ENCODE results near the gene SERBP1. TPM values are rescaled to one million over a fixed set of nuclear protein-coding genes. Genes with fewer than 3 reads are reported as not detected.

SERBP1 gene
- total RNA-seq, 1 experiment from 2014 or later, result 156 TPM

DNA sequence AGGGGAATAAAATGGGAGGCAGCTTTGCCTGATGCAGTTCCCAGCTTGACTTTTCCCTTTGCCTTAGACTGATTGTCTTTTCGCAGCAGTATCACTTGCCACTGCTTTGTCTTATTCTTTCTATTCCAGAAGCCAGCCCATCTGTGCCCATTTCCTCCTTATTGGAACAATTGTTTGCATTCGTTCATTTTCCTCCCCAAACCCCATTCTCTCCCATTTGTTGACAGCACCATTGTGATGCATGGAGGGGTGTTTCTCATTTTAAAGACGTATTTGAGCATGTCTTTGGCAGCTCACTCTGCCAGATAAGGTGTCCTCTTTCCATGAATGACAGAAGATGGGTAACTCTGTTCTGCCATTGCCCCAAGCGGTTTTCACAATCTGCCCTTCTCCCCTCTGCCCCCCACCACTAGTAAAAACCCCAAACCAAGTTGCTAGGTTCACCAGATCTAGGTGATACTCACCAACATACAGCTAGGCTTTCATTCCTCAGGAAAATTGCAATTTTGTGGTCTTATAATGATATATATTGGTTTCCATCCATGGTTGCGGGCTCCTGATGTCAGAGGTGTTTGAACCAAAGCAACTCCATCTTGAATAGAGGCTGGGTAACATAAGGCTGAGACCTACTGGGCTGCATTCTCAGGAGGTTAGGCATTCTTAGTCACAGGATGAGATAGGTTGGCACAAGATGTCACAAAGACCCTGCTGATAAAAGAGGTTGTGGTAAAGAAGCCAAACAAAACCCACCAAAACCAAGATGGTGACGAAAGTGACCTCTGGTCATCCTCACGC is 30.8 kb downstream of the SERBP1 start:
- no peak overlapping the region for H3K9ac ChIP-seq (ENCODE audit: low read length)
- H3K4me1 ChIP-seq (ENCODE audit: low read length), result no peaks in the 10 kb centered on the region
- no peak overlapping the region for H3K27ac ChIP-seq (ENCODE audit: low read length)
- no peaks in the 10 kb centered on the region for H3K9me2 ChIP-seq (replicated peaks; ENCODE audit: insufficient read depth, low read length)
- no peaks in the 10 kb centered on the region for H4K20me1 ChIP-seq (ENCODE audit: insufficient read depth, low read depth, low read length)
- no peak overlapping the region for H3K4me3 ChIP-seq (ENCODE audit: low read length)
- no peaks in the 10 kb centered on the region for H3K27me3 ChIP-seq (ENCODE audit: low read length)
- no peak overlapping the region for H2AFZ ChIP-seq (ENCODE audit: low read length)
- peaks cover 41% of the 10 kb centered on the region; the same call in 1 of the 2 replicates for H3K36me3 ChIP-seq (ENCODE audit: insufficient read depth, low read length)
- DNase-seq, result no peak
- H3K4me2 ChIP-seq (ENCODE audit: low read depth, low read length, poor library complexity, severe bottlenecking), result no peak overlapping the region
- H3K9me3 ChIP-seq (ENCODE audit: low read length), result no peaks in the 10 kb centered on the region
- H3K79me2 ChIP-seq (ENCODE audit: low read length), result no peaks in the 10 kb centered on the region

DNA sequence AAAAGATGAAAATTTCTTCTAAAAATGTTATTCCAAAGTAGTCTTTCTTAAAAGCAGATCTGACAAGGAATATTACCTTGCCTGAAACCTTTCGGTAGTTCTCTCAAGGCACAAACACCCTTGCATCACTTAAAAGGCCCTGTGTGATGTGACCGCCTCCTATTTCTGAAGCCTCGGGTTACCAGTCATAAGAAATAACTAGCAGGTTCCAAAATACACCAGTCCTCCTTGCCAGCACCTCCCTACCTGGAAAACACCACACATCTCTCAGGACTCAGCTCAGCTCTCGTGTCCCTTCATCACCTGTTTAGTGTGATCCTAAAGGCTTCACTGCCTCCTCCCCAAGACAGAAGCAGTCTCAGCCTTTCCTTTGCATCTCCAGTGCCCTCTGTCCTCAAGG is 35.7 kb downstream of the SERBP1 start:
- H3K9me3 ChIP-seq (ENCODE audit: low read length), result no peaks in the 10 kb centered on the region
- H3K9me2 ChIP-seq (replicated peaks; ENCODE audit: insufficient read depth, low read length), result no peaks in the 10 kb centered on the region
- H4K20me1 ChIP-seq (ENCODE audit: insufficient read depth, low read depth, low read length), result no peaks in the 10 kb centered on the region
- H3K4me2 ChIP-seq (ENCODE audit: low read depth, low read length, poor library complexity, severe bottlenecking), result no peak overlapping the region
- H3K27ac ChIP-seq (ENCODE audit: low read length), result no peak overlapping the region
- no peaks in the 10 kb centered on the region for H3K4me1 ChIP-seq (ENCODE audit: low read length)
- no peaks in the 10 kb centered on the region for H3K27me3 ChIP-seq (ENCODE audit: low read length)
- no peak overlapping the region for H3K9ac ChIP-seq (ENCODE audit: low read length)
- no peak for DNase-seq
- H3K79me2 ChIP-seq (ENCODE audit: low read length), result no peaks in the 10 kb centered on the region
- H3K4me3 ChIP-seq (ENCODE audit: low read length), result no peak overlapping the region
- no peak overlapping the region for H2AFZ ChIP-seq (ENCODE audit: low read length)
- H3K36me3 ChIP-seq (ENCODE audit: insufficient read depth, low read length), result peaks cover 64% of the 10 kb centered on the region

DNA sequence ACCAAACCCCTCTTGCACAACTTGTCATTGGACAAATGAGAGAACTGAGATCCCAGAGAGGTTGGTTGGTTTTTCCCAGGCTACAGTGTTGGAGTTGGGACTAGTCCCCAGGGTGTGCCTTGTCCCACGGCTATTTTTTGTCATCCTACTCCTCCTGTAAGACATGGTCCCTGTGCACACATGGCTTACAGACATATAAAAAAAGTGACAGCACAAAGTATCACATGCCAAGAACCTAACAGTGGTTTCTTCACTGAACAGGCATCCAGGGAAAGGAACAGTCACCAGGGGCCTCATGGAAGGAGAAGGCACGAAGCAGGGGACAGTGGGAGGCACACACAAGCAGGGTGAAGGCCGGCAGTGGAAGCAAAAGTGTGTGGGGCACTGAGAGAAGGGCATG is 36.5 kb downstream of the SERBP1 start:
- peaks cover 69% of the 10 kb centered on the region for H3K36me3 ChIP-seq (ENCODE audit: insufficient read depth, low read length)
- H2AFZ ChIP-seq (ENCODE audit: low read length), result no peak overlapping the region
- DNase-seq, result no peak

DNA sequence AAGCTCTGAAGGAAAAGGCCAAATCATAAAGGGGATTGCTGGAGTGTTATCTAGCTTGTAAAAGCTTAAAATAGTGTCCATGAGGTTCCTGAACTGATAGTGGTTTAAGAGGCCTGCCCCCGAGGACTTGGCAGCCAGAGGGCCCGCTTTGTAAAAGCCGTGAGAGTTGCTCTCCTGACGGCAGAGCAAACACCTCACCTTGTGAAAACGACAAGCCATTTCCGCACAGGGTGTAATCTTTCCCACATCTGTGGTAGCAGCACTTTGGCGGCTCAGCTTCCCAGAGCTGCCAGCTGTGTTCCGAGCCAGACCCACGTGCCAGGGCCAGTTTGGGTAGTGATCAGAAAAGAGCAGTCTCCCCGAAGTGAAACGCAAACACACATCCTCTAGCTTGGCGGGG is 37.0 kb downstream of the SERBP1 start:
- Histone ChIP-seq H3K27ac (ENCODE audit: low read length) (no peak overlapping the region), H3K9ac (ENCODE audit: low read length) (no peak overlapping the region), H4K20me1 (ENCODE audit: insufficient read depth, low read depth, low read length) (no peaks in the 10 kb centered on the region), H3K4me3 (ENCODE audit: low read length) (no peak overlapping the region), H3K9me3 (ENCODE audit: low read length) (no peaks in the 10 kb centered on the region), H3K4me2 (ENCODE audit: low read depth, low read length, poor library complexity, severe bottlenecking) (no peak overlapping the region), H3K9me2 (replicated peaks; ENCODE audit: insufficient read depth, low read length) (no peaks in the 10 kb centered on the region), H2AFZ (ENCODE audit: low read length) (no peak overlapping the region), H3K4me1 (ENCODE audit: low read length) (no peaks in the 10 kb centered on the region), H3K36me3 (ENCODE audit: insufficient read depth, low read length) (peaks cover 73% of the 10 kb centered on the region), H3K79me2 (ENCODE audit: low read length) (0 out of 2 replicates have a peak, but pooled peaks cover 2% of the 10 kb centered on the region), H3K27me3 (ENCODE audit: low read length) (no peaks in the 10 kb centered on the region)
- DNase-seq, result no peak

More for the DNA sequence above, 36.5 kb downstream of the SERBP1 start:
- H3K79me2 ChIP-seq (ENCODE audit: low read length), result 0 out of 2 replicates have a peak, but pooled peaks cover 2% of the 10 kb centered on the region
- H3K4me1 ChIP-seq (ENCODE audit: low read length), result no peaks in the 10 kb centered on the region
- H3K9me2 ChIP-seq (replicated peaks; ENCODE audit: insufficient read depth, low read length), result no peaks in the 10 kb centered on the region
- no peaks in the 10 kb centered on the region for H4K20me1 ChIP-seq (ENCODE audit: insufficient read depth, low read depth, low read length)
- H3K4me3 ChIP-seq (ENCODE audit: low read length), result no peak overlapping the region
- no peaks in the 10 kb centered on the region for H3K9me3 ChIP-seq (ENCODE audit: low read length)
- no peak overlapping the region for H3K4me2 ChIP-seq (ENCODE audit: low read depth, low read length, poor library complexity, severe bottlenecking)
- no peak overlapping the region for H3K27ac ChIP-seq (ENCODE audit: low read length)
- H3K27me3 ChIP-seq (ENCODE audit: low read length), result no peaks in the 10 kb centered on the region
- no peak overlapping the region for H3K9ac ChIP-seq (ENCODE audit: low read length)

GRCh38 chr1:67390041-67390887 is 39.9 kb downstream of the SERBP1 start:
- H3K79me2 ChIP-seq (ENCODE audit: low read length), result 0 out of 2 replicates have a peak, but pooled peaks cover 2% of the 10 kb centered on the region
- no peaks in the 10 kb centered on the region for H4K20me1 ChIP-seq (ENCODE audit: insufficient read depth, low read depth, low read length)
- no peak for DNase-seq
- no peaks in the 10 kb centered on the region for H3K4me1 ChIP-seq (ENCODE audit: low read length)
- no peak overlapping the region for H2AFZ ChIP-seq (ENCODE audit: low read length)
- no peak overlapping the region for H3K9ac ChIP-seq (ENCODE audit: low read length)
- H3K27me3 ChIP-seq (ENCODE audit: low read length), result no peaks in the 10 kb centered on the region
- no peak overlapping the region for H3K27ac ChIP-seq (ENCODE audit: low read length)
- H3K4me3 ChIP-seq (ENCODE audit: low read length), result no peak overlapping the region
- peaks cover 5% of the 10 kb centered on the region; the same call in 1 of the 2 replicates for H3K9me3 ChIP-seq (ENCODE audit: low read length)
- no peak overlapping the region for H3K4me2 ChIP-seq (ENCODE audit: low read depth, low read length, poor library complexity, severe bottlenecking)
- no peaks in the 10 kb centered on the region for H3K9me2 ChIP-seq (replicated peaks; ENCODE audit: insufficient read depth, low read length)
- H3K36me3 ChIP-seq (ENCODE audit: insufficient read depth, low read length), result peaks cover 73% of the 10 kb centered on the region

GRCh38 chr1:67383999-67384638 is 46.1 kb downstream of the SERBP1 start:
- Histone ChIP-seq H3K9me3 (ENCODE audit: low read length) (peaks cover 5% of the 10 kb centered on the region; the same call in 1 of the 2 replicates), H3K79me2 (ENCODE audit: low read length) (0 out of 2 replicates have a peak, but pooled peaks cover 2% of the 10 kb centered on the region), H3K4me1 (ENCODE audit: low read length) (no peaks in the 10 kb centered on the region), H2AFZ (ENCODE audit: low read length) (no peak overlapping the region), H3K27me3 (ENCODE audit: low read length) (no peaks in the 10 kb centered on the region), H3K9me2 (replicated peaks; ENCODE audit: insufficient read depth, low read length) (no peaks in the 10 kb centered on the region), H3K36me3 (ENCODE audit: insufficient read depth, low read length) (peaks cover 53% of the 10 kb centered on the region), H4K20me1 (ENCODE audit: insufficient read depth, low read depth, low read length) (no peaks in the 10 kb centered on the region), H3K4me2 (ENCODE audit: low read depth, low read length, poor library complexity, severe bottlenecking) (no peak overlapping the region), H3K27ac (ENCODE audit: low read length) (no peak overlapping the region), H3K4me3 (ENCODE audit: low read length) (no peak overlapping the region), H3K9ac (ENCODE audit: low read length) (no peak overlapping the region)
- no peak for DNase-seq

GRCh38 chr1:67382292-67382691 is 47.9 kb downstream of the SERBP1 start:
- no peak overlapping the region for H3K4me2 ChIP-seq (ENCODE audit: low read depth, low read length, poor library complexity, severe bottlenecking)

More at GRCh38 chr1:67382292-67382691, 47.9 kb downstream of the SERBP1 start:
- Histone ChIP-seq H2AFZ (ENCODE audit: low read length) (no peak overlapping the region), H3K36me3 (ENCODE audit: insufficient read depth, low read length) (peaks cover 43% of the 10 kb centered on the region), H3K27ac (ENCODE audit: low read length) (no peak overlapping the region), H3K4me1 (ENCODE audit: low read length) (no peaks in the 10 kb centered on the region), H3K9me2 (replicated peaks; ENCODE audit: insufficient read depth, low read length) (no peaks in the 10 kb centered on the region), H3K9ac (ENCODE audit: low read length) (no peak overlapping the region), H3K9me3 (ENCODE audit: low read length) (peaks cover 5% of the 10 kb centered on the region; the same call in 1 of the 2 replicates), H3K4me3 (ENCODE audit: low read length) (no peak overlapping the region), H4K20me1 (ENCODE audit: insufficient read depth, low read depth, low read length) (no peaks in the 10 kb centered on the region), H3K79me2 (ENCODE audit: low read length) (0 out of 2 replicates have a peak, but pooled peaks cover 3% of the 10 kb centered on the region), H3K27me3 (ENCODE audit: low read length) (no peaks in the 10 kb centered on the region)
- DNase-seq, result no peak
